ENCODE data around the gene RAD51AP2.
"Not testable (repeated sequence)": the region's sequence is repeated elsewhere in the genome, so short reads cannot be mapped to it uniquely, and the experiment has no call there.

Gene RAD51AP2

DNA sequence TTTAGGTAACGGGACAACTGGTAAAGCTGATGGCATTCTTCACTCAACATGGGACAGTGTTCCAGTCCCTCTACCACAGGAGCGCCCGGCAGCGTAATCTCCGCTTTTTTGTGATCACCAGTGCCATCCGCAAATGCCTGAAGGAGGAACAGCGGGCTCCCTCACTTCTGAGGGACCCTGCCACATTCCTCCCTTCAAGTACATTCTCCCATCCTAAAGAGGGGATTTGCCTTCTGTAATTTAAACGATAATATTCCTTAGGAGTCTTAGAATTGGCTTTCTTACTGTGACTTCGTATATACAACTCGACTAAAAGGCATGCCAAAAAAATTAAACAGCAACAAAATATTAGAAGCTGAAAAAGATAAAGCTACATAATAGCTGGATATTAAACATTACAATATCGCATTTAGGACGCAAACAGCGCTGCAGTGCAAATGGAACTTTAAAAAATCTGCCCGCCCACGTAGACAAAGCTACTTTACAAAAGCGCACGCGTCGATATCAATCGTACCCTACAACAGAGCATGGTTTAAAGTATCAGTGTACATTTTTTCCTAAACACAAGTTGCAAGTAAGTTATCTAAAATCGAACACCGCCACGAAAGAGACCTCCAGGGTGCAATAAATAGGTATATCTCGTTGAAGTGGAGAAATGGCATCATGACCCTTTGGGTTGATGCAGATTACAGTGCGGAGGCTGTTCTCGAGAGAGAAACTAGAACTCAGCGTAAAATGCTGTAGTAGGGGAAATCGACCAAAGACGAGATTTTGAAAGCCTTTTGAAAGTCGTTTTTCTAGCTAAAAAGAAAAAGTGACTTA lies 20.0 kb upstream of the RAD51AP2 start:
- DNase-seq (ENCODE audit: low spot score) = no peak

DNA sequence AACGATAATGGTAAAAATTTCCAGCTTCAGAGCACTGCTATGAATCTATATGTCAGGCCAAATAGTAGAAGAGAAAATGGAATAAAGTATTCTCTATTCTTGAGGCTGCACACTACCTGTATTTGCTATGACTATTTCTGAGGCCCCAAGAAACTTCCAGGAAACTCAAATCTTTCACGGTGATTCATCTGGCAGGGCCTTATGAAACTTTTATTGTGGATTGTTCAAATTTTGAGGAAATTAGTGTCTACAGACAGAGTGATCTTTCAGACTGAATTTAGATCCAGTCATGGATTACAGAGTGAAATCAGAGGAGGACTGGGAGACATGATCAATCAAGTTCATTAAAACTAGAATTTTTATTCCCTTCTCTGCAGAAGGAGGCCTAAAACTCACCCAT lies 18.2 kb upstream of the RAD51AP2 start:
- no peak for DNase-seq (ENCODE audit: low spot score)

DNA sequence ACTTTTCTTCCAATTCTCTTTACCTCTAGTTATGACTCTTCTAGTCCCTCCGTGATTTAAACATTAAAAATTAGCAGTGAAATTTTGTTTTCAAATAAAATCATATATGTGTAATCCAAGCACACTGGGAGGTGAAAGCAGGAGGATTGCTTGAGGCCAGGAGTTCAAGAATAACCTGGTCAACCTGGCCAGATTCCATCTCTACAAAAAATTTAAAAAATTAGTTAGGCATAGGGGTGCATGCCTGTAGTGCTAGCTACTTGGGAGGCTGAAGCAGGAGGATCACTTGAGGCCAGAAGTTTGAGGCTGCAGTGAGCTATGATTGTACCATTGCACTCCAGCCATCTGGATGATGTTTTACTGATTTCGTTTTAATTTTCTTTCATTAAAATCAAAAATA lies 15.3 kb upstream of the RAD51AP2 start:
- DNase-seq (ENCODE audit: low spot score) = no peak

DNA sequence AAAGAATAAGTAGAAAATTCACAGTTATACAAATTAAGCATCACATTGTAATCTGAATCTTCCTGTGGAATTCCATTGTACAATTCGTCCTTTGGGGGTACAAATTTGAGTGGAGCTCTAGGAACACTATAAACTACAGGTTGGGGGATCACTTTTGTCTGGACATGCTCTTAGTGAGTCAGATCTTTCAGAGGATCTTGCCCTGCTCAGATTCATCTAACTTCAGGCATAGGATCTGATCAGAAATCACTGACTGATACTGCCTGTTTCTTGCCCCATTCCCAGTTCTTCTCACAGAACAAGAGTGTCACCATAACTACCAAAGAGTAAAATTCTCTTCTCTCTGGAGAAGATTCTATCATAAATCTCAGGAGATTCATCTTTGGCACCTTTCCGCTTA lies 11.5 kb upstream of the RAD51AP2 start:
- no peak for DNase-seq (ENCODE audit: low spot score)

DNA sequence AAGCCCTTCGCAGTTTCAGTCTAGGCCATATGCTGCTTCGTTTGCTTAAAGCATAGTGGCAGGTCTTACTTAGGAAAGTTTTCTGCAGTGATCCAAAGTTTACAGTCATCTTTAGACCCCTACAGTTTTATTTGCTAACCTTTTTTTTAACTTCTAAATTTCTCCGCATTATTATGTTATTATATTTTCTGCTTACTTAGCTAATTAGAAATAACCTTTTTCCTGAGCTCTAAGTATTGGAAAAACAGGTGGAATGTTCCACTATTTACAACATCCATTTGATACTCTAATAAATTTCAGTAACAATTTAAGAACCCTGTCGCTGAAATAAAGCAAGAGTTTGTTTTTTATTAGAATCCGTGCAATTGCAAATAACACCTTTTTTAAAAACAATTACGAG lies 4.1 kb upstream of the RAD51AP2 start:
- no peak for DNase-seq (ENCODE audit: low spot score)

DNA sequence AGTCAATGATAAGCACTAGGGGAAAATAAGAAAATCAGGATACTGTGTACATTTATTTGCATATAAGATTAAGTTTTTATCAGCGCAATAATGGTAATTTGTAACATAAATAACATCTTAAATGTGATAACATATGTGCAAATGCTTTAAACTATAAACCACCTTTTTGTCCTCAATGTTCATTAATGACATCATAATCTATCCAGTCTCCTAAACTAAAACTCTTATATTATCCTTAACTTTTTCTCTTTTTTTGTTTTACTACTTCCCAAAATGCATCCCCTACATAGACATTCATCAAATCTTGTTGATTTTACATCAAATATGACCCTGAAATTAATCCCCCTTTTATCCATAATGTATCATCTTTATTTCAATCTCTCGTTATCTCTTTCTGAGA lies 3.4 kb upstream of the RAD51AP2 start:
- DNase-seq (ENCODE audit: low spot score) = no peak

DNA sequence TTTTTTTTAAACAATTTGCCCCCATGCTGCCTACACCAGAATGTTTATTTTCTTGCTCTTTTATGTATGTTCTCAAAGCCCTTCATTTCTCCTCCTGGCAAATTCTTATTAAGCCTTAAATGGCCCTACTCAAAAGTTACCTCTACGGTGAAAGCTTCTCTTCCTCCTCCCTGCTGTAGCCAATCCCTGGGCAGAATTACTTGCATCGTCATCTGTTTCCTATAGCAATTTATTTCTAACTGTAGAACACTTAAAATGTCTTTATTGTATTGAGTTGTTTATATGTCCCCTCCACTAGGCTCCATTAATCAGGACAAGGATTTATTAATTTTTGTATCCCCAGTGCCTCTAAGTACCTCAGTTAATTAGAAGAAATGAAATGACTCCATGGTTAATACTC lies 2.5 kb upstream of the RAD51AP2 start:
- DNase-seq (ENCODE audit: low spot score) = no peak

DNA sequence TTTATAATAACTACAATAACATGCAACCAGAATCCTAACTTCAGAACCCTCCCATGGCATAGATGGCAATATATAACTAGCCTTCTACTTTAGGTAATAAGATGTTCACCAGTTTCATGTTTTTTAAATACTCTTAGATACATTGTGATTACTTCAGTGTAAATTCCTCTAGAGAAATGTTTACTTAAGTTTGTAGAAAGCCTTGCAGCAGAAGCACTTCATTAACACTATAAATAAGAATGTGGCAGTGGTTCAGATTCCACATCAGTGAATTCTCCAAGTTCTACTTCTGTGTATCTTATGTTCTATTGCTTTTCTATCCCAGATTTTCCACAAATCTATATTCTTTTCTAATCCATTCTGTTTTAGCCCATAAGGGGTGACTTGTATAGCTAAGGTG lies 1.2 kb upstream of the RAD51AP2 start:
- no peak for DNase-seq (ENCODE audit: low spot score)

DNA sequence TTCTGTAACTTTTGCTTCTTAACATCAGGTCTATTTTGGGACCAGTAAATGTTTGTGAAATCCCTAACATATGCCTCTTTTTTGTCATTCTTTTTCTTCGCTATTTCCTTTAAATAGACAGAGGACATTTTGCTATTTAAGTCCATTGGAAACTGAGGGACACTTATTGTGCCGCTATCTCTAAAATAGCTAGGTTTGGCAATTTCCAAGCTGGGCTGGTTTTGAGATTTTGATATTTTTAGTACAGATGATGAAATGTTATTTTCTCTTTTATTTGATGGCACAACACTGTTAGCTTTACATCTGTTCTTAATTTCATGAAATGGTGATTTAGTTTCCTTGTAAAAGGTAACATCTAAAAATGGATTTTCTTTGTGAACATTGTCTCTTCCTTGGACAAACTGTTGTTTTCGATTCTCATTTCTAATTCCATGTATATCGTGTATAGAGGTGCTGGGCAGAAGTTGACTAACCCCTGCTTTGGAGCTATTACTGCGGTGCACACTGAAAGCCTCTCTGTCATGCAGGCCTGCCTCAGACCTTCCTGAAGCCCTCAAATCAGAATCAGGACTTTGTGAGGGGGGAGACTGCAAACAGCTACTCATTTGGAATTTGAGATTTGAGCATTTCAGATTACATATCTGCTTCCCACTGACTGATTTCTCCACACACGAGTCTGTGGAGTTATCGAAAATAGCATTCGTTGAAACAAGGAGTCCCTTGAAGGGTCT lies 594 bp downstream of the RAD51AP2 start:
- no peak for DNase-seq (ENCODE audit: low spot score)

DNA sequence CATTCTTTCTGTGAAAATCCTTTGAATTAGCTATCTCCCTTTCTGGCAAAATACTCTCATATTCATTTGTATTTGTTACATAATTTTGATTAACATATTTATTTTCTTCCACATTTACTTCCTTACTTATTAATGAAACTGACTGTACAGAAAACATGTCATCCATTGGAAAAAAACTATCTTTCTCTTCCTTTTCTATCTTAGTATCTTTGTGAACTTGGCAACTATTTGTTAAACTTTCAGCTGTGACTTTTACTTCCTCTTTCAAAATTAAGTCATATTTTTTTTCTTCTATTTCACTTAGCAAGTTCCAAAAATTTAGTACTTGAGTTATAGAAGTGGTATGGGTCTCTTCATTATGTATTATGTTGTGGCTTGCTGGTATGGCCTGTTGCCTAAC lies 2.6 kb downstream of the RAD51AP2 start:
- DNase-seq (ENCODE audit: low spot score) = no peak

DNA sequence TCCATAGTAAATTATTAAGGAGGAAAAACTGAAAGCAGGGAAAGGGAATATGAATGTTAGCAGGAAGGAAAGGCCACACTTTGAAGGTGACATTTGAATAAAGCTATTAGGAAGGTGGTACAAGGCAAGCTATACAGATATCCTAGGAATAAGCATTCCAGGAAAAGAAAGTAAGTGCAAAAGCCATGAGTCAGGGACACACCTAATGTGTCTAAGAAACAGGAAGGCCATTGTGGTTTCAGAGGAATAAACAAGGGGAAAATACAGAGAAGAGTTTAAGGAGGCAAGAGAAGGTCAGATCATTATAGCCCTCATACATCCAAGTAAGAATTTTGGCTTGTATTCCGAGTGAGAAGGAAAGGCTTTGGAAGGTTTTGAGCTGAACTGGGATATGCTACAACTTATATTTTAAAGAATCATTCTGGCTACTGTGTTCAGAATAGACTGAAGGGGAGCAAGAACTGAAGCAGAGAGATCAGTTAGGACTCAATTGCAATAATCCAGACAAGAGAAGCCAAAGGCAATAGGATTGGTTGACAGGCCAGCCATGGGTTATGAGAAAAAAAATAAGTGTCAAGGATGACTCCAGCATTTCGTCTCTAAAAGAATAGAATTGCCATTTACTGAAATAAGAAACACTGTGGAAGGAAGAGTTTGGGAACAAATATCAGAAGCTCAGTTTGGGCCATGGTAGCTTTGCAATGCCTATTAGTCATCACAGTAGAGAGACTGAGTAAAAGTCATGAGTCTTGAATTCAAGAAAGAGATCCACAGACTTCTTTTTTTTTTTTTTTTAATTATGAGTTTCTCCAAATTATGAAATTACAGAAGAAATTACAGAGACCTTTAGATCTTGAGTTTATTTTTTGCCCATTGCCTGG lies 11.3 kb downstream of the RAD51AP2 start:
- DNase-seq (ENCODE audit: low spot score) = no peak

DNA sequence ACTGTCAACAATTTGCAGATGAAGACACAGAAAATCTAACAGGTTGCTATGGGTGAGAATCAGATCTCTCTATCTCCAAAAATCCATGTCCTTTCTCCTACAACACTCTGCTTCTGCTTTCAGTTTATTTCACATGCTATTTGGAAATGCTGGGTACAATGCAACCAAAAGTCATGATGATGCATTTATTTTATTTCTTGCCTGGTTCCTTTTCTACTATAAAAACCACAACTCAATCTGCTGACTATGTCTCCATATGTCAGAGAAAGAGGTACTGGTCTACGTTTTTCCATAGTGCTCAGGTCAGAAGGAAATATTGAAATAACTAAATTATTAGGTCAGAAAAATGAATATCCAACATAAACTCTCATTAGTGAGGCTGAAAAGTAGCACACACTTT lies 20.5 kb downstream of the RAD51AP2 start:
- DNase-seq (ENCODE audit: low spot score) = no peak

DNA sequence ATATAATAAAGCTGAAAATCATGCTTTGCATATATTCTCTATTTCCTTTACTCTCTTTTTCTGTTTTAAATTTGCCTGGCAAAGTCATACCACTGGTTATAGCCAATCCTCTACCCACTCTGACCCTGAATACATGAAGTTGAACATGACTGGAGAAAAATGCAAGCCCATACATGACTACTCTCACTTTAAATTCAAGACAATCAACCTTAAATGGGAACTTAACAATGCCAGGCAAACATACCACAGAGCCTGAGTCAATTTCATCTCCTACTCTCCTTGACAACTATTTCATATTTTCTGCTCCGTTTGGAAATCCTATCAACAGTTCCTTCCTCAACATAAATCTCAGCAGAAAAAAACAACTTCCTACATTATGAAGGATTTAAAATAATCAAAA lies 22.6 kb downstream of the RAD51AP2 start:
- DNase-seq (ENCODE audit: low spot score) = no peak

DNA sequence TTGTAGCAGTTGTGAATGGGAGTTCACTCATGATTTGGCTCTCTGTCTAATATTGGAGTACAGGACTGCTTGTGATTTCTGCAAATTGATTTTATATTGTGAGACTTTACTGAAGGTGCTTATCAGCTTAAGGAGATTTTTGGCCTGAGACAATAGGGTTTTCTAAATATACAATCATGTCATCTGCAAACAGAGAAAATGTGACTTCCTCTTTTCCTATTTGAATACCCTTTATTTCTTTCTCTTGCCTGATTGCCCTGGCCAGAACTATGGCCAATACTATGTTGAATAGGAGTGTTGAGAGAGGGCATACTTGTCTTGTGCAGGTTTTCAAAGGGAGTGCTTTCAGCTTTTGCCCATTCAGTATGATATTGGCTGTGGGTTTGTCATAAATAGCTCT lies 28.1 kb downstream of the RAD51AP2 start:
- DNase-seq (ENCODE audit: low spot score) = not testable (repeated sequence)

DNA sequence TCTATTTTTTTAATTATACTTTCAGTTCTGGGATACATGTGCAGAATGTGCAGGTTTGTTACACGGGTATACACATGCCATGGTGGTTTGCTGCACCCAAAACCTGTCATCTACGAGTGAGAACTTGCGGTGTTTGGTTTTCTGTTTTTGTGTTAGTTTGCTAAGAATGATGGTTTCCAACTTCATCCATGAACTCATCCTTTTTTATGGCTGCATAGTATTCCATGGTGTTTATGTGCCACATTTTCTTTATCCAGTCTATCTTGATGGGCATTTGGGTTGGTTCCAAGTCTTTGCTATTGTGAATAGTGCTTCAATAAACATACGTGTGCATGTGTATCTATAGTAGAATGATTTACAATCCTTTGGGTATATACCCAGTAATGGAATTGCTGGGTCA lies 29.6 kb downstream of the RAD51AP2 start:
- not testable (repeated sequence) for DNase-seq (ENCODE audit: low spot score)

DNA sequence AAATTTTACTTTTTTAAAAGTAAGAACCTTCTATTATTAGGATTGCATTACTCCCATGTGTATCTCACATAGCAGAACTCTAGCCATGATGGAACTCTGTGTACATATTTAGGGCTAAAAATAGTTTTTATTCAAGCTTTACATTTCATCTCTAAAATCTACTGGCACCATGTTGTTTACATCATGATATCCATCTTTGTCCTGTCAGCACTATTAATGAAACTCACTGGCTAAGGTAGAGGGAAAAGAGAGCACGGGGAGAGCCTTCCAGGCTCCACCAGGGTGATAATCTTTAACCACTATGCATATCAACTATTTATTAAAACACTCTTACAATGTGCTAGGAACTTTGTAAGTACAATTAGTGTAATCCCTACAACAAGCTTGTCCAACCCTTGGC lies 34.7 kb downstream of the RAD51AP2 start:
- no peak for DNase-seq (ENCODE audit: low spot score)

DNA sequence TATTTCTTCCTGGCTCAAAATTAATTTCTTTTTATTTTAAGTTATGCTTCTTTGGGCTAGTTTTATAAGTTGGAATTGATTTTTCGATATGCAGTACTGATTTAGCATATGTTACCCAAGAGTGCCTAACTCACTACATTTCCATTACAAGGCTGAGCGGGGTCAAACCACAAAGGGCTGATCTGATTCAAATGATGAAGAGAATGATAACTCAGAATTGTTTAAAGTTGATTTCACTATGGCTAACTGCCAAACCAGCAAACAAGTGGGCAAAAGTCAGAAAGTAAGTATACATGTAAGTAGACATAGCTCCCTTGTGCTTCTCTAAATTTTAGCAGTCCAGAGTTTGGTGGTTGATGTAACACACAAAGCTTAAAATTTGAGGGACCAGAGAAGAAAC lies 35.6 kb downstream of the RAD51AP2 start:
- DNase-seq (ENCODE audit: low spot score) = no peak

DNA sequence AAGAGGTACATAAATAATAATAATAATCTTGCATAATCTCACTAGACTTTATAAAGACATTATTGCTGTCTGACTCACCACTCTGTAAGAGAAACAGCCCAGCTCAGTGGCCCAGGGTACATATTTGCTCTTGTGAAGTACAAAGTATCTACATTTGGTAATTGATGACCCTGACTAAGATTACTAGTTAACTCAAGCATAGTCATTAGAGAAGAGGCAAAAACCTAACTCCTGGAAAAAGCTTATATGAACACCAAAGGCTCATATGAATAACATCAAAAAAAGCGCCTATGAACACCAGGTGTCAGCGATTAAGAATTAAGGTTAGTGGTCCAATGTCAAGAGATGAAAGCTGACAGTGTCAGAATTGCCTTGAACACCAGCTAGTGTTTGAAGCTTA lies 38.4 kb downstream of the RAD51AP2 start:
- DNase-seq (ENCODE audit: low spot score) = no peak

DNA sequence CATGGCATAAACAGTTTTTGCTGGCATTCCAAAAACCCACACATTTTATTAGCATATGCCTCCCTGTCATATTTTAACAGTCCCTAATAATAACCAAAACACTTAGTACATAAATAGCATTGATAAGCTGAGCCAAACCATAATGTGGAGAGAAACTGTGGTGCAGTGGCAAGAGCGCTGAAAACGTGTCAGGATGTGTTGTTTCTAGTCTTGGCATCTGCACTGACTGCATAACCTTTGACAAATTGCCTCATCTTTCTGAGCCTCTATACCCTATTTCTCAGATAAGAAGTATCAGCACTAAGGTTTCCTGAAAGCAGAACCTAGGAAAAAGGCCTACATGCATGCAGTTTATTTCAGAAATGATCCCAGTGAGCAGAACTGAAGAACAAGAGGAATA lies 41.4 kb downstream of the RAD51AP2 start:
- no peak for DNase-seq (ENCODE audit: low spot score)

DNA sequence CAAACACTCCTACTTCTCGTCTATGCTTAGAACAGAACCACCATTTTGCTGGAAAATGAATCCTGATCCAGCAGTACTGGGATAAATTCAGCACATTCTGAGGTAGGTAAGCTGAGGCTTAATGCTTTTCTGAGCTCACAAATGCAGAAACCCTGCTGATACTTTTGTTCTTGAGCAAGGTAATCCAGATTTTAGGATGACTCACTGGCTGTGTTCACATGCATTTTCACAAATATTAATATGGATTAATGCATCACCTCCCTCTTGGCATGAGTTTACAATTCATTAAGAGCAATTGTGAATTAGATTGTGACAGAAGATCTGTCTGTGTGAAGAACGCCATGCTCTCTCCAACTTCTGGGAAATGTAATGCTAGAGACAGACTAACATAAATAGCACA lies 42.2 kb downstream of the RAD51AP2 start:
- DNase-seq (ENCODE audit: low spot score) = no peak

DNA sequence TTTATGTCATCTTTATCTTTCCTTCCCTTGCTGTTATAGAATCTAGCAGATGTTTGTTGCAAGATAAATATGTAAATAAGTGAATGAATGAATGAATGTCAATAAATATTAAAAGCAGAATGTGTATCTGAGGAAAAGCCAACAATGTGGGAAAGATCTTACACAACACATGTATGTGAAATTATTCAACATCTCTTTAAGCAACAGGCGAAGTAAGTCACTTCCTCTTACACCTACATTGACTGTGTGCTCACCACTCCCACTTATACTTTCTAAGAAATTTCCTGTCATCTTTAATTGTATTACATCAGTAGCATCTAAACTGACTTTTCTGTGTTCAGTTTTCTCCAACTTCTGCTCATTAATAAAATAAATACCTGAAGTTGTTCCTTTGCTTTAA lies 43.0 kb downstream of the RAD51AP2 start:
- DNase-seq (ENCODE audit: low spot score) = no peak

DNA sequence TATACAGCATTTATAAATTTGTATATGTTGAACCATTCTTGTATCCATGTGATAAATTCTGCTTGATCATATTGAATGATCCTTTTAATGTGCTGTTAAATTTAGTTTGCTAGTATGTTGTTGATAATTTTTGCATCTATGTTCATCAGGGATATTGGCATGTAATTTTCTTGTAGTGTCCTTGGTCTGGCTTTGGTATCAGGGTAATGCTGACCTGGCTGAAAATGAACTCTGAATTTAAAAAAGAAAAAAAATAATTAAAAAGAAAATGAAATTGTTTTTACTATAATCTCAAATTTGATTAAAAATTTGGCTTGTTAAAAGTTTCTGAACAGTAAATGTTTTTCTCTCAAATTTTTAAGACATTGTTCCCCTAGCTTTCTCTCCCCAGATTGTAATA lies 46.3 kb downstream of the RAD51AP2 start:
- DNase-seq (ENCODE audit: low spot score) = no peak

Data from hematopoietic multipotent progenitor cell treated with erythropoietin and hydrocortisone succinate and interleukin-3 and kit ligand, for 17 days (in vitro differentiated cells).